ENCODE measurements around the gene HSD17B1. TPM values are rescaled to one million over a fixed set of nuclear protein-coding genes. Genes with fewer than 3 reads are reported as not detected.
A peak's percentile ranks its signal among the peaks of the same experiment; 100 is the strongest.

HSD17B1 gene
- total and polyA plus RNA-seq, 2 of the 13 experiments (the other 11 are each of a cell fraction or from before 2014, with no cell fraction given): 0.54 to 0.93 TPM

DNA sequence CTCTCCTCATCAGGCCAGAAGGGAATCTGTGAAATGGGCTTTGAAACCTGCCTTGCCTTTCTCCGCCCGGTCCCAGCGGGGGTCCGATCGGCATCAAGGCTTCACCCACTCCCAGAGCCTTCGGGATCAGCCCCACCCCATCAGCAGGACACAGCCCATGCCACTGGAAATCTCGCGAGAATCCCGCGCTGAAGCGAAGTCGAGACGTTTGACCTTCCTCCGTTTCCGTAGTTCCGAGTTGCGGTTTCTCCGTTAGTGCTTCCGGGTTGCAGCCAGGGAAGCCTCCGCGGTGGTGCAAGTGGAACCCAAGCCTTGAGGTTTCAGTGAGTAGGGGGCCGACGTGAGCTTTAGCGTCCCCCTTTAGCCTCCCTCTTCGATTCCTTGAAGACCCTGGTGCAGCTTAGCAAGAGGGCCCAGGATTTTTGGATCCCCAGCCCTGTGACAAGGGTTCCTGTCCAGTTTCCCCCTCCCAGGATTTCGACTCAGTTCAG is 9.2 kb downstream of the HSD17B1 start, which contains the start of gene COASY (continued):
- TF ChIP-seq, protein P1, sequence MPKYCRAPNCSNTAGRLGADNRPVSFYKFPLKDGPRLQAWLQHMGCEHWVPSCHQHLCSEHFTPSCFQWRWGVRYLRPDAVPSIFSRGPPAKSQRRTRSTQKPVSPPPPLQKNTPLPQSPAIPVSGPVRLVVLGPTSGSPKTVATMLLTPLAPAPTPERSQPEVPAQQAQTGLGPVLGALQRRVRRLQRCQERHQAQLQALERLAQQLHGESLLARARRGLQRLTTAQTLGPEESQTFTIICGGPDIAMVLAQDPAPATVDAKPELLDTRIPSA (CRISPR knock-in tag; IDR thresholded peaks at IDR 0.05; ENCODE audit: borderline replicate concordance): 0 out of 2 replicates have a peak, but pooled peaks have one; percentile 18
- TF ChIP-seq BRCA1 (CRISPR knock-in tag; IDR thresholded peaks at IDR 0.05) (peak; percentile 26; the same call in 1 of the 2 replicates), PHF5A (CRISPR knock-in tag; IDR thresholded peaks at IDR 0.05; ENCODE audit: low read depth, unreplicated experiment) (peak; percentile 90), RFX3 (CRISPR knock-in tag; IDR thresholded peaks at IDR 0.05) (no peak), NKX3-1 (CRISPR knock-in tag; IDR thresholded peaks at IDR 0.05) (no peak), ZNF550 (CRISPR knock-in tag; IDR thresholded peaks at IDR 0.05; ENCODE audit: borderline replicate concordance) (no peak), FOXO1 (CRISPR knock-in tag; IDR thresholded peaks at IDR 0.05) (peak; percentile 70), ZFP41 (CRISPR knock-in tag; IDR thresholded peaks at IDR 0.05; ENCODE audit: borderline replicate concordance) (no peak), ZNF296 (CRISPR knock-in tag; conservative IDR thresholded peaks at IDR 0.05) (no peak), ARNT (IDR thresholded peaks at IDR 0.05) (no peak), JUND (CRISPR knock-in tag; IDR thresholded peaks at IDR 0.05) (no peak), ZNF749 (CRISPR knock-in tag; IDR thresholded peaks at IDR 0.05; ENCODE audit: borderline replicate concordance) (no peak; the same call in none of the 2 replicates), SMAD9 (CRISPR knock-in tag; IDR thresholded peaks at IDR 0.05) (no peak; the same call in 1 of the 2 replicates), SRSF9 (IDR thresholded peaks at IDR 0.05; ENCODE audit: borderline replicate concordance, insufficient read depth, low read depth, low read length, poor library complexity, severe bottlenecking) (no peak), ZNF354B (CRISPR knock-in tag; IDR thresholded peaks at IDR 0.05) (no peak)
- TF ChIP-seq, protein P2, sequence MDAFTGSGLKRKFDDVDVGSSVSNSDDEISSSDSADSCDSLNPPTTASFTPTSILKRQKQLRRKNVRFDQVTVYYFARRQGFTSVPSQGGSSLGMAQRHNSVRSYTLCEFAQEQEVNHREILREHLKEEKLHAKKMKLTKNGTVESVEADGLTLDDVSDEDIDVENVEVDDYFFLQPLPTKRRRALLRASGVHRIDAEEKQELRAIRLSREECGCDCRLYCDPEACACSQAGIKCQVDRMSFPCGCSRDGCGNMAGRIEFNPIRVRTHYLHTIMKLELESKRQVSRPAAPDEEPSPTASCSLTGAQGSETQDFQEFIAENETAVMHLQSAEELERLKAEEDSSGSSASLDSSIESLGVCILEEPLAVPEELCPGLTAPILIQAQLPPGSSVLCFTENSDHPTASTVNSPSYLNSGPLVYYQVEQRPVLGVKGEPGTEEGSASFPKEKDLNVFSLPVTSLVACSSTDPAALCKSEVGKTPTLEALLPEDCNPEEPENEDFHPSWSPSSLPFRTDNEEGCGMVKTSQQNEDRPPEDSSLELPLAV (CRISPR knock-in tag; conservative IDR thresholded peaks at IDR 0.05; ENCODE audit: low read depth): no peak
- TF ChIP-seq, protein P3, sequence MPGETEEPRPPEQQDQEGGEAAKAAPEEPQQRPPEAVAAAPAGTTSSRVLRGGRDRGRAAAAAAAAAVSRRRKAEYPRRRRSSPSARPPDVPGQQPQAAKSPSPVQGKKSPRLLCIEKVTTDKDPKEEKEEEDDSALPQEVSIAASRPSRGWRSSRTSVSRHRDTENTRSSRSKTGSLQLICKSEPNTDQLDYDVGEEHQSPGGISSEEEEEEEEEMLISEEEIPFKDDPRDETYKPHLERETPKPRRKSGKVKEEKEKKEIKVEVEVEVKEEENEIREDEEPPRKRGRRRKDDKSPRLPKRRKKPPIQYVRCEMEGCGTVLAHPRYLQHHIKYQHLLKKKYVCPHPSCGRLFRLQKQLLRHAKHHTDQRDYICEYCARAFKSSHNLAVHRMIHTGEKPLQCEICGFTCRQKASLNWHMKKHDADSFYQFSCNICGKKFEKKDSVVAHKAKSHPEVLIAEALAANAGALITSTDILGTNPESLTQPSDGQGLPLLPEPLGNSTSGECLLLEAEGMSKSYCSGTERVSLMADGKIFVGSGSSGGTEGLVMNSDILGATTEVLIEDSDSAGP (CRISPR knock-in tag; IDR thresholded peaks at IDR 0.05; ENCODE audit: borderline replicate concordance): peak; percentile 65
- TF ChIP-seq, protein P4, sequence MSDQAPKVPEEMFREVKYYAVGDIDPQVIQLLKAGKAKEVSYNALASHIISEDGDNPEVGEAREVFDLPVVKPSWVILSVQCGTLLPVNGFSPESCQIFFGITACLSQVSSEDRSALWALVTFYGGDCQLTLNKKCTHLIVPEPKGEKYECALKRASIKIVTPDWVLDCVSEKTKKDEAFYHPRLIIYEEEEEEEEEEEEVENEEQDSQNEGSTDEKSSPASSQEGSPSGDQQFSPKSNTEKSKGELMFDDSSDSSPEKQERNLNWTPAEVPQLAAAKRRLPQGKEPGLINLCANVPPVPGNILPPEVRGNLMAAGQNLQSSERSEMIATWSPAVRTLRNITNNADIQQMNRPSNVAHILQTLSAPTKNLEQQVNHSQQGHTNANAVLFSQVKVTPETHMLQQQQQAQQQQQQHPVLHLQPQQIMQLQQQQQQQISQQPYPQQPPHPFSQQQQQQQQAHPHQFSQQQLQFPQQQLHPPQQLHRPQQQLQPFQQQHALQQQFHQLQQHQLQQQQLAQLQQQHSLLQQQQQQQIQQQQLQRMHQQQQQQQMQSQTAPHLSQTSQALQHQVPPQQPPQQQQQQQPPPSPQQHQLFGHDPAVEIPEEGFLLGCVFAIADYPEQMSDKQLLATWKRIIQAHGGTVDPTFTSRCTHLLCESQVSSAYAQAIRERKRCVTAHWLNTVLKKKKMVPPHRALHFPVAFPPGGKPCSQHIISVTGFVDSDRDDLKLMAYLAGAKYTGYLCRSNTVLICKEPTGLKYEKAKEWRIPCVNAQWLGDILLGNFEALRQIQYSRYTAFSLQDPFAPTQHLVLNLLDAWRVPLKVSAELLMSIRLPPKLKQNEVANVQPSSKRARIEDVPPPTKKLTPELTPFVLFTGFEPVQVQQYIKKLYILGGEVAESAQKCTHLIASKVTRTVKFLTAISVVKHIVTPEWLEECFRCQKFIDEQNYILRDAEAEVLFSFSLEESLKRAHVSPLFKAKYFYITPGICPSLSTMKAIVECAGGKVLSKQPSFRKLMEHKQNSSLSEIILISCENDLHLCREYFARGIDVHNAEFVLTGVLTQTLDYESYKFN (CRISPR knock-in tag; conservative IDR thresholded peaks at IDR 0.05): peak; percentile 67
- TF ChIP-seq, protein P5, sequence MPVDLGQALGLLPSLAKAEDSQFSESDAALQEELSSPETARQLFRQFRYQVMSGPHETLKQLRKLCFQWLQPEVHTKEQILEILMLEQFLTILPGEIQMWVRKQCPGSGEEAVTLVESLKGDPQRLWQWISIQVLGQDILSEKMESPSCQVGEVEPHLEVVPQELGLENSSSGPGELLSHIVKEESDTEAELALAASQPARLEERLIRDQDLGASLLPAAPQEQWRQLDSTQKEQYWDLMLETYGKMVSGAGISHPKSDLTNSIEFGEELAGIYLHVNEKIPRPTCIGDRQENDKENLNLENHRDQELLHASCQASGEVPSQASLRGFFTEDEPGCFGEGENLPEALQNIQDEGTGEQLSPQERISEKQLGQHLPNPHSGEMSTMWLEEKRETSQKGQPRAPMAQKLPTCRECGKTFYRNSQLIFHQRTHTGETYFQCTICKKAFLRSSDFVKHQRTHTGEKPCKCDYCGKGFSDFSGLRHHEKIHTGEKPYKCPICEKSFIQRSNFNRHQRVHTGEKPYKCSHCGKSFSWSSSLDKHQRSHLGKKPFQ (CRISPR knock-in tag; IDR thresholded peaks at IDR 0.05; ENCODE audit: insufficient replicate concordance): peak; percentile 82
